ELF-1 (cell line): ENCODE results near the gene LRRC70.
"Not testable (repeated sequence)": the region's sequence is repeated elsewhere in the genome, so short reads cannot be mapped to it uniquely, and the experiment has no call there.

Experiments used
- DNase-seq: peaks from one replicate; pipeline ENCODE4 v3.0.0-alpha.2; 2016; ENCODE audit warnings: low read depth, low spot score

Gene LRRC70

GRCh38 chr5:62606878-62607277, 28.3 kb downstream of the LRRC70 start:
- no peak for DNase-seq

GRCh38 chr5:62607615-62608014, 29.0 kb downstream of the LRRC70 start:
- no peak for DNase-seq

- no peak for DNase-seq
Observed at GRCh38 chr5:62608529-62609511, 30.2 kb downstream of the LRRC70 start.

GRCh38 chr5:62614355-62614754, 35.7 kb downstream of the LRRC70 start:
- DNase-seq: no peak

GRCh38 chr5:62616615-62617277, 38.1 kb downstream of the LRRC70 start:
- no peak for DNase-seq

GRCh38 chr5:62617943-62618342, 39.3 kb downstream of the LRRC70 start:
- DNase-seq: no peak

- no peak for DNase-seq
Observed at GRCh38 chr5:62620761-62621160, 42.1 kb downstream of the LRRC70 start.

- peak; percentile 93 for DNase-seq
Observed at GRCh38 chr5:62621280-62621679, 42.7 kb downstream of the LRRC70 start.

- DNase-seq: no peak
Observed at GRCh38 chr5:62623271-62623670, 44.7 kb downstream of the LRRC70 start.

- DNase-seq: not testable (repeated sequence)
Observed at GRCh38 chr5:62624436-62624835, 45.8 kb downstream of the LRRC70 start.

GRCh38 chr5:62626534-62626933, 47.9 kb downstream of the LRRC70 start:
- DNase-seq: no peak

GRCh38 chr5:62627121-62627520, 48.5 kb downstream of the LRRC70 start:
- DNase-seq: peak; percentile 18

GRCh38 chr5:62627901-62628300, 49.3 kb downstream of the LRRC70 start:
- no peak for DNase-seq
